Left ventricle myocardium inferior (tissue), 1 donor: Measurements from ENCODE around the gene PBX1. TPM values are rescaled to one million over a fixed set of nuclear protein-coding genes. Genes with fewer than 3 reads are reported as not detected.

Experiments used
- DNase-seq: peaks from one replicate; pipeline ENCODE4 v3.0.0-alpha.2; 2020
- H3K27ac ChIP-seq: fragments of 200-600 bp; replicated peaks from 2 replicates; pipeline ENCODE4 v1.8.0; 2021
- H3K27me3 ChIP-seq: fragments of 200-600 bp; 2 replicates; pipeline ENCODE4 v1.8.0; 2021; ENCODE audit warnings: low read depth
- H3K36me3 ChIP-seq: fragments of 200-600 bp; 2 replicates; pipeline ENCODE4 v1.8.0; 2021
- H3K4me1 ChIP-seq: fragments of 200-600 bp; 2 replicates; pipeline ENCODE4 v1.8.0; 2021
- H3K4me3 ChIP-seq: fragments of 200-600 bp; 2 replicates; pipeline ENCODE4 v1.8.0; 2021; ENCODE audit warnings: mild to moderate bottlenecking, moderate library complexity
- H3K9me3 ChIP-seq: fragments of 200-600 bp; replicated peaks from 2 replicates; pipeline ENCODE4 v1.8.0; 2021
- CTCF ChIP-seq: fragments of 200-600 bp; IDR thresholded peaks from 2 replicates; pipeline ENCODE4 v1.8.0; 2021; ENCODE audit warnings: antibody characterized with exemption, mild to moderate bottlenecking, borderline replicate concordance
- intact Hi-C: fragments of 100-400 bp; cut with micrococcal nuclease; formaldehyde crosslinking; loops from one replicate; pipeline ENCODE4 v1.11.0; 2022
- total RNA-seq: library from RNA; stranded (reverse); fragmentation: NEBNext Ultra II Directional; extraction: Animal tissue kit (Norgen Biotek cat#: 25700); gene quantifications from one replicate; pipeline ENCODE4 v1.2.1, GENCODE V29; 2021
- donor health status: DM: no; HTN: yes; CAD: no; lungs with severe emphysema.

The PBX1 gene
- total RNA-seq, 1 donor from 2014 or later, result 73.2 TPM

- no peaks in the 10 kb centered on the region for H3K9me3 ChIP-seq
- peaks cover 14% of the 10 kb centered on the region for H3K4me1 ChIP-seq
- no peak overlapping the region for H3K4me3 ChIP-seq
- intact Hi-C loops, result no loop called here
- DNase-seq, result no peak
- no peak for TF ChIP-seq CTCF
- H3K27me3 ChIP-seq, result no peaks in the 10 kb centered on the region
- no peak overlapping the region for H3K27ac ChIP-seq
- H3K36me3 ChIP-seq, result no peaks in the 10 kb centered on the region
Measured at GRCh38 chr1:164863056-164863455, 304.1 kb downstream of the PBX1 start.

GRCh38 chr1:164864161-164864560, 305.2 kb downstream of the PBX1 start:
- no peak for TF ChIP-seq CTCF
- no peak for DNase-seq
- H3K4me3 ChIP-seq, result no peak overlapping the region
- H3K9me3 ChIP-seq, result no peaks in the 10 kb centered on the region
- no peaks in the 10 kb centered on the region for H3K36me3 ChIP-seq
- no peaks in the 10 kb centered on the region for H3K27me3 ChIP-seq
- no peak overlapping the region for H3K27ac ChIP-seq
- intact Hi-C loops, result no loop called here
- H3K4me1 ChIP-seq, result peaks cover 12% of the 10 kb centered on the region

GRCh38 chr1:164865385-164865784, 306.4 kb downstream of the PBX1 start:
- intact Hi-C loops, result no loop called here

GRCh38 chr1:164867590-164867989, 308.6 kb downstream of the PBX1 start:
- intact Hi-C loops, result no loop called here
- H3K27me3 ChIP-seq, result no peaks in the 10 kb centered on the region
- no peaks in the 10 kb centered on the region for H3K36me3 ChIP-seq
- H3K9me3 ChIP-seq, result no peaks in the 10 kb centered on the region
- TF ChIP-seq CTCF, result no peak
- DNase-seq, result no peak
- H3K4me3 ChIP-seq, result no peak overlapping the region
- no peak overlapping the region for H3K27ac ChIP-seq
- peaks cover 12% of the 10 kb centered on the region for H3K4me1 ChIP-seq

More at GRCh38 chr1:164865385-164865784, 306.4 kb downstream of the PBX1 start:
- no peak overlapping the region for H3K27ac ChIP-seq
- no peaks in the 10 kb centered on the region for H3K9me3 ChIP-seq
- no peaks in the 10 kb centered on the region for H3K36me3 ChIP-seq
- no peaks in the 10 kb centered on the region for H3K27me3 ChIP-seq
- H3K4me1 ChIP-seq, result peaks cover 12% of the 10 kb centered on the region
- no peak for DNase-seq
- TF ChIP-seq CTCF, result no peak
- H3K4me3 ChIP-seq, result no peak overlapping the region

GRCh38 chr1:164868990-164869389, 310.0 kb downstream of the PBX1 start:
- Histone ChIP-seq H3K9me3 (no peaks in the 10 kb centered on the region), H3K36me3 (no peaks in the 10 kb centered on the region), H3K4me1 (peaks cover 12% of the 10 kb centered on the region), H3K27me3 (no peaks in the 10 kb centered on the region), H3K4me3 (no peak overlapping the region), H3K27ac (no peak overlapping the region)
- no peak for TF ChIP-seq CTCF
- no peak for DNase-seq
- intact Hi-C loops, result no loop called here

- peak; percentile 17 for DNase-seq
- Histone ChIP-seq H3K36me3 (no peaks in the 10 kb centered on the region), H3K9me3 (no peaks in the 10 kb centered on the region), H3K4me1 (peaks cover 4% of the 10 kb centered on the region), H3K27ac (no peak overlapping the region), H3K4me3 (no peak overlapping the region), H3K27me3 (no peaks in the 10 kb centered on the region)
- no peak for TF ChIP-seq CTCF
- intact Hi-C loops, result no loop called here
Measured at GRCh38 chr1:164875518-164875917, 316.5 kb downstream of the PBX1 start.
